Activated T-helper 1 cell treated with anti-CD3 and anti-CD28 coated beads, Interleukin-12 subunit alpha, Interleukin-12 subunit beta, Interleukin-2, Interleukin-4 antibody, amounts not matched to agents 30 ng/mL and 10 ng/mL and 1 ng/mL, durations not matched to agents 14 hours and 24 hours and 36 hours (primary cell): ENCODE data around the gene ATG16L1. TPM values are rescaled to one million over a fixed set of nuclear protein-coding genes. Genes with fewer than 3 reads are reported as not detected.

Source experiments
- DNase-seq: peaks from one replicate; pipeline ENCODE4 v3.0.0; 2021; ENCODE audit warnings: low spot score
- H3K27ac Mint-ChIP-seq: one replicate; pipeline ENCODE4 v1.8.0; 2021; ENCODE audit warnings: mild to moderate bottlenecking, mixed read lengths
- H3K27me3 Mint-ChIP-seq: one replicate; pipeline ENCODE4 v1.8.0; 2022; ENCODE audit warnings: mild to moderate bottlenecking, moderate library complexity, mixed read lengths; ENCODE audit not compliant: insufficient read depth
- H3K36me3 Mint-ChIP-seq: one replicate; pipeline ENCODE4 v1.8.0; 2021; ENCODE audit warnings: low read depth, mixed read lengths
- H3K4me1 Mint-ChIP-seq: one replicate; pipeline ENCODE4 v1.8.0; 2021; ENCODE audit warnings: low read depth, mixed read lengths
- H3K4me3 Mint-ChIP-seq: one replicate; pipeline ENCODE4 v1.8.0; 2021; ENCODE audit warnings: mild to moderate bottlenecking, moderate library complexity, mixed read lengths
- H3K9me3 Mint-ChIP-seq: one replicate; pipeline ENCODE4 v1.8.0; 2021; ENCODE audit warnings: mixed read lengths
- intact Hi-C: fragments of 100-400 bp; cut with micrococcal nuclease; formaldehyde crosslinking; loops from one replicate; pipeline ENCODE4 v1.15.1; 2024
- total RNA-seq: library from RNA; stranded (reverse); gene quantifications from 2 replicates; pipeline ENCODE4 v1.2.3, GENCODE V29; 2022

The ATG16L1 gene
- total RNA-seq, 1 donor from 2014 or later, result 42.7 TPM

- H3K27ac Mint-ChIP-seq, result no peak overlapping the region
- H3K4me1 Mint-ChIP-seq, result no peaks in the 10 kb centered on the region
- no peaks in the 10 kb centered on the region for H3K27me3 Mint-ChIP-seq
Observed at GRCh38 chr2:233217892-233218377, 33.5 kb upstream of the ATG16L1 start.

DNA sequence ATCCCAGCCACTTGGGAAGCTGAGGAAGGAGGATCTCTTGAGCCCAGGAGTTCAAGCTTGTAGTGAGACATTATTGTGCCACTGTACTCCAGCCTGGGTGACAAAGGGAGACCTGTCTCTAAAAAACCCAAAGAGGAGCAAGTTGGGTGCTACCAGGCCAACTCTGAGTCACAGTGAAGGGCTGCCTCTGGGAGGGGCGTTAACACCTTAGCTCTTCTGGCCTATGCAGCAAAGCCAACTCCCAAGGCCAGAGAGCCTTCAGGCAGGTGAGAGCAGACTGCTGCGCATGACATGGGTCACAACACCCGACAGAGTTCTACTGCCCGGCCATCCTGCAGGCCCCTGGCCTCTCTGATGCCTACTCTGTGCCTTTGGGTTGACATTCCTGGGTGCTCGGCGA lies 32.6 kb upstream of the ATG16L1 start:
- Mint-ChIP-seq H3K27ac (no peak overlapping the region), H3K4me3 (no peak overlapping the region)

More at GRCh38 chr2:233217892-233218377, 33.5 kb upstream of the ATG16L1 start:
- H3K9me3 Mint-ChIP-seq, result no peaks in the 10 kb centered on the region
- intact Hi-C loops, result no loop called here
- H3K4me3 Mint-ChIP-seq, result no peak overlapping the region
- DNase-seq, result no peak
- H3K36me3 Mint-ChIP-seq, result no peaks in the 10 kb centered on the region

DNA sequence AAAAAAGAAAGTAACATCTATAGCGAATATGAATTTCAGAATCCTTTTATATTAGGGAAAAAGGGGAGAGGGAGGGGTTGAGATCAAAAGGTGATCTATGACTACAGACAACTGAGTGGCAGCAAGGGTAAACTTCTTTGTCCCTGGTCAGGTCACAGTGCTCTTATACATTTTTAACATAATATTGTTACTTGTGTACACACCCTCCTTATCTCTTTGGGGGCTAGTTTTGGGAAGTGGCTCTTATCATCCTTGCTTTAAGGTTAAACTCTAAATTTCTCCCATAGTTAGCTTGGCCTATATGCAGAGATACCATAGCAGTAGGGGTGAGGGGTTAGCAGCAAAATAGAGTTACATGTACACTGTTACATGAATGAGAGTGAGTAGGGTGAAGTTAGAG lies 31.6 kb upstream of the ATG16L1 start:
- Mint-ChIP-seq H3K27ac (no peak overlapping the region), H3K4me1 (no peaks in the 10 kb centered on the region), H3K27me3 (peaks cover 4% of the 10 kb centered on the region)

More for the DNA sequence above, 32.6 kb upstream of the ATG16L1 start:
- no peak for DNase-seq
- Mint-ChIP-seq H3K36me3 (no peaks in the 10 kb centered on the region), H3K4me1 (no peaks in the 10 kb centered on the region), H3K9me3 (no peaks in the 10 kb centered on the region), H3K27me3 (no peaks in the 10 kb centered on the region)
- intact Hi-C loops, result no loop called here

DNA sequence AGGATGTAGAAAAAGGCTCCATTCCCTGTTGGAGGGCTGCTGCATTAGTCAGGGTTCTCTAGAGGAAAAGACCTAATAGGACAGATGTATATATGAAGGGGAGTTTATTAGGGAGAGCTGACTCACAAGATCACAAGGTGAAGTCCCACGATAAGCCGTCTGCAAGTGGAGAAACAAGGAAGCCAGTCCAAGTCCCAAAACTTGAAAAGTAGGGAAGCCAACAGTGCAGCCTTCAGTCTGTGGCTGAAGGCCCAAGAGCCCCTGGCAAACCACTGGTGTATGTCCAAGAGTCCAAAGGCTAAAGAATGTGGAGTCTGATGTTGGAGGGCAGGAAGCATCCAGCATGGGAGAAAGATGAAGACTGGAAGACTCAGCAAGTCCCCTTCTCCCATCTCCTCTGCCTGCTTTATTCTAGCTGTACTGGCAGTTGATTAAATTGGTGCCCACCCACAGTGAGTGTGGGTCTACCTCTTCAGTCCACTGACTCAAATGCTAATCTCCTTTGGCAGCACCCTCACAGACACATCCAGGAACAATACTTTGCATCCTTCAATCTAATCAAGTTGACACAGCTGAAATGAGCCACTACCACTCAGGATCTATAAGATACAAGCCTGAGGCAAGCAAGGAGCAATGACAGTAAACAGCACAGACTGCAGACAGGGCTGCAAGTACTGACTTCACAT lies 30.0 kb upstream of the ATG16L1 start:
- intact Hi-C loops, result no loop called here
- Mint-ChIP-seq H3K4me1 (peaks cover 6% of the 10 kb centered on the region), H3K36me3 (peaks cover 2% of the 10 kb centered on the region), H3K27me3 (peaks cover 4% of the 10 kb centered on the region), H3K9me3 (no peaks in the 10 kb centered on the region), H3K27ac (no peak overlapping the region), H3K4me3 (no peak overlapping the region)
- no peak for DNase-seq

More for the DNA sequence above, 31.6 kb upstream of the ATG16L1 start:
- Mint-ChIP-seq H3K36me3 (no peaks in the 10 kb centered on the region), H3K4me3 (no peak overlapping the region), H3K9me3 (no peaks in the 10 kb centered on the region)
- intact Hi-C loops, result no loop called here
- DNase-seq, result no peak

- intact Hi-C loops, result no loop called here
- Mint-ChIP-seq H3K27ac (no peak overlapping the region), H3K27me3 (peaks cover 6% of the 10 kb centered on the region), H3K9me3 (no peaks in the 10 kb centered on the region), H3K4me1 (peaks cover 6% of the 10 kb centered on the region), H3K36me3 (peaks cover 2% of the 10 kb centered on the region), H3K4me3 (no peak overlapping the region)
- DNase-seq, result no peak
Observed at GRCh38 chr2:233223059-233223894, 28.2 kb upstream of the ATG16L1 start.

GRCh38 chr2:233225230-233226068 lies 26.0 kb upstream of the ATG16L1 start:
- intact Hi-C loops, result no loop called here
- no peak overlapping the region for H3K4me3 Mint-ChIP-seq
- peaks cover 6% of the 10 kb centered on the region for H3K27me3 Mint-ChIP-seq
- H3K9me3 Mint-ChIP-seq, result no peaks in the 10 kb centered on the region
- peaks cover 2% of the 10 kb centered on the region for H3K36me3 Mint-ChIP-seq
- no peak for DNase-seq
- H3K4me1 Mint-ChIP-seq, result peaks cover 14% of the 10 kb centered on the region
- H3K27ac Mint-ChIP-seq, result peak overlapping the region; percentile 32

DNA sequence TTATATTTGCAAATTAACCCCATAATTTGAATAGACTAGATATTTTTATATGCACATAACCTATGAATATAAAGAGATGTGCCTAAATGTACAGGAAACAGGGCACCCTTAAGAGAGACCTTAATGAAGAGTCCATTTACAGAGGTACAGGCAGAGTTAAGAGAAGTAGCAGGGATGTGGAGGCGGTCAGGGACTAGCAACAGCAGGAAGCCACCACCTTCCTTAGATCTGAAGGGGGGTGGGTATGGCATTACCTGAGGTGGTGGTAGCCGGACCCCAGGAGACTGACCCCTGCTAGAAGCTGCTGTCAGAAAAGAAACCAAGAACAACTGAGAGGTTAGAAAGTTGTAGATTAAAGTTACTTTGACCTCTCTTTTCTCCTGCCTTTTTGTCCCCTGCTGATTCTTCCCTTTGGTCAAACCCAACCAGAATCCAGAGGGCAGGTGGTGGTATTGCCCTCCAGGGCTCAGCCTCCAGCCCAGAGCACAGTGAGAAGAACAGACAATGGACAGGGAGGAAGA lies 24.9 kb upstream of the ATG16L1 start:
- H3K27ac Mint-ChIP-seq, result no peak overlapping the region
- H3K27me3 Mint-ChIP-seq, result peaks cover 6% of the 10 kb centered on the region
- peaks cover 2% of the 10 kb centered on the region for H3K36me3 Mint-ChIP-seq
- no peak for DNase-seq
- H3K9me3 Mint-ChIP-seq, result no peaks in the 10 kb centered on the region
- intact Hi-C loops, result no loop called here
- H3K4me1 Mint-ChIP-seq, result peaks cover 23% of the 10 kb centered on the region
- no peak overlapping the region for H3K4me3 Mint-ChIP-seq

GRCh38 chr2:233227346-233227978 lies 24.0 kb upstream of the ATG16L1 start:
- peaks cover 2% of the 10 kb centered on the region for H3K36me3 Mint-ChIP-seq
- no peak overlapping the region for H3K4me3 Mint-ChIP-seq
- H3K4me1 Mint-ChIP-seq, result peaks cover 28% of the 10 kb centered on the region
- H3K27ac Mint-ChIP-seq, result no peak overlapping the region
- H3K9me3 Mint-ChIP-seq, result no peaks in the 10 kb centered on the region
- H3K27me3 Mint-ChIP-seq, result peaks cover 6% of the 10 kb centered on the region
- intact Hi-C loops, result no loop called here
- DNase-seq, result no peak

DNA sequence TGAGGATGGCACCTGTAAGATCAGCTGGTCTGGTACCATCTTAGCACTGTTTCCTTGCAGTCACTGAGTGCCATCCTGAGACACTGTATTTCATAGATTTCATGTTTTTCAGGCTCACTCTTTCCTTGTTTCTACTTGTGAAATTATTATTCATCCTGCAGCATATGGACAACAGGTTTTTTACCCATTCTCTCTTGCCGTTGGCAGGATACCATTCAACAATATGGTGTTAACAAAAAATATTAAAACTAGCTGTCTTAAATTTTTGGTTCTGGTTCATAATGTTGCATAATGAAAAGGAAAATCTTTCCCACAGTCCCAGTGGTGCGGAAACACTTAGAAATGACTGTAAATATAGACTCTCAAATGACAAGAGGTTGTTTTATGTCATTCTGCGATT lies 23.1 kb upstream of the ATG16L1 start:
- Mint-ChIP-seq H3K27me3 (peaks cover 6% of the 10 kb centered on the region), H3K4me3 (no peak overlapping the region), H3K4me1 (peaks cover 31% of the 10 kb centered on the region), H3K36me3 (peaks cover 2% of the 10 kb centered on the region), H3K9me3 (no peaks in the 10 kb centered on the region), H3K27ac (no peak overlapping the region)
- intact Hi-C loops, result no loop called here
- no peak for DNase-seq

GRCh38 chr2:233233618-233234230 lies 17.7 kb upstream of the ATG16L1 start:
- Mint-ChIP-seq H3K36me3 (peaks cover 10% of the 10 kb centered on the region), H3K4me1 (peaks cover 56% of the 10 kb centered on the region), H3K9me3 (peaks cover 4% of the 10 kb centered on the region), H3K27ac (peak overlapping the region; percentile 86), H3K27me3 (no peaks in the 10 kb centered on the region), H3K4me3 (peak overlapping the region; percentile 43)
- DNase-seq, result no peak
- intact Hi-C loops, result loop anchor here (1.0 to 5.0 kb wide), 7 partner anchors 14 to 173 kb away; partner anchors contain the start of genes ATG16L1 and INPP5D

DNA sequence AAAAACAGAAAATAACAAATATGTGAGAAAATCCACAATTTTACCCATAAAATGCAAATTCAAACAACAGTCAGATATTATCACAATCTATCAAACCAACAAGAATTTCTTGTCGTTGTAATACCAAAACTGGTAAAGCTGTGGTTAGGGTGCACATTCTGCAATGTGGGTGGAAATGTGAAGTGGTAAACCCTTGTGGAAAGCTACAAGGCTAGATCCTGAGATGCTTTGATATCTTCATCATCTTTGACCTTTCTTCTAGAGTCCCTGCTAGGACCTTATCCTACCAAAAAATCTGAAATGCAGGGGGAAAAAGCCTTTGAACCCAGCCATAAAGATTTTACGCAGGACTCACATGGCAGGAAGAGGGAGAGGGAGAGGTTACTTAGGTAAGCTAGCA lies 17.2 kb upstream of the ATG16L1 start:
- Mint-ChIP-seq H3K27ac (peak overlapping the region; percentile 86), H3K4me1 (peaks cover 62% of the 10 kb centered on the region), H3K9me3 (peaks cover 8% of the 10 kb centered on the region), H3K4me3 (peak overlapping the region; percentile 43), H3K36me3 (peaks cover 11% of the 10 kb centered on the region), H3K27me3 (no peaks in the 10 kb centered on the region)
- peak; percentile 8 for DNase-seq
- intact Hi-C loops, result loop anchor here (1.0 to 5.0 kb wide), 7 partner anchors 13 to 173 kb away; partner anchors contain the start of genes ATG16L1 and INPP5D
